HCT116 (cell line): ENCODE results near the gene SLC35F6. TPM values are rescaled to one million over a fixed set of nuclear protein-coding genes. Genes with fewer than 3 reads are reported as not detected.

Source experiments
- ATAC-seq: fragments of 200-7000 bp; cut with Tn5 transposase; 2 replicates; pipeline ENCODE4 v1.9.1; 2020; ENCODE audit warnings: mild to moderate bottlenecking, moderate library complexity
- BruUV-seq: library from RNA; stranded (reverse); fragments of 400-500 nt; replicated peaks from 2 replicates; lab custom pipeline; 2021; lab: Mats Ljungman, UMichigan
- CTCF ChIA-PET: fragments of 300-600 bp; sonication (Branson Sonifier 250); formaldehyde crosslinking; loops from one replicate; lab custom pipeline; 2021; ENCODE audit warnings: antibody characterized with exemption; lab: Charles Lee
- POLR2A ChIA-PET: fragments of 300-600, 350-600 bp; sonication (Branson Sonifier 250); formaldehyde crosslinking; loops from one replicate; lab custom pipeline; 2021; ENCODE audit warnings: antibody characterized with exemption; lab: Charles Lee
- RAD21 ChIA-PET, 2 experiments: fragments of 300-600 bp; sonication (Branson Sonifier 250); formaldehyde crosslinking; loops; one replicate each; lab custom pipeline; 2023; ENCODE audit warnings: low total read pairs in 2 of 2; ENCODE audit not compliant: uncharacterized antibody in 2 of 2, unreplicated experiment in 2 of 2, low non-redundant PET in 1 of 2; lab: Charles Lee
- DNase-seq: peaks from one replicate; pipeline ENCODE4 v3.0.0-alpha.2; 2010; ENCODE audit warnings: low read depth, low spot score
- H2AFZ ChIP-seq: fragments of 200-600 bp; shearing (Covaris generic), sonication (generic); 2 replicates; pipeline ENCODE4 v1.6.1; 2017; ENCODE audit warnings: low read depth, mixed run types, mixed read lengths, antibody characterized with exemption, low read length; ENCODE audit not compliant: poor library complexity, severe bottlenecking
- H3K27ac ChIP-seq: 2 replicates; pipeline ENCODE4 v1.5.1; 2012; ENCODE audit warnings: low read depth, low read length
- H3K27me3 ChIP-seq: fragments of 200-600 bp; sonication (generic); 2 replicates; pipeline ENCODE4 v1.6.1; 2016; ENCODE audit warnings: mixed run types, low read length, mixed read lengths; ENCODE audit not compliant: insufficient read depth
- H3K36me3 ChIP-seq, 2 experiments: fragments of 200-500 bp in 1 of 2; fragments of 200-600 bp in 1 of 2; sonication (Bioruptor generic) in 1 of 2; sonication (generic) in 1 of 2; 2 replicates each; pipeline versions ENCODE4 v1.5.1 to v1.6.1; 2014 to 2016; ENCODE audit warnings: low read length in 2 of 2, inconsistent platforms in 1 of 2, mixed read lengths in 1 of 2, mixed run types in 1 of 2; ENCODE audit not compliant: insufficient read depth in 2 of 2, control insufficient read depth in 1 of 2
- H3K4me1 ChIP-seq, 2 experiments: fragments of 200-600 bp in 1 of 2; sonication (generic) in 1 of 2; 2 replicates each; pipeline versions ENCODE4 v1.5.1 to v1.6.1; 2012 to 2017; ENCODE audit warnings: low read length in 2 of 2, inconsistent platforms in 1 of 2, mild to moderate bottlenecking in 1 of 2, mixed read lengths in 1 of 2, mixed run types in 1 of 2, moderate library complexity in 1 of 2; ENCODE audit not compliant: insufficient read depth in 2 of 2, control insufficient read depth in 1 of 2
- H3K4me2 ChIP-seq: fragments of 200-600 bp; sonication (generic); 2 replicates; pipeline ENCODE4 v1.6.1; 2017; ENCODE audit warnings: mixed run types, low read length, mixed read lengths
- H3K4me3 ChIP-seq, 2 experiments: fragments of 200-600 bp in 1 of 2; sonication (generic) in 1 of 2; replicated peaks in 1 of 2; 2 replicates each; pipeline ENCODE4 v1.5.1; 2011 to 2016; ENCODE audit warnings: low read length in 2 of 2, control low read depth in 1 of 2, low read depth in 1 of 2, mild to moderate bottlenecking in 1 of 2, mixed read lengths in 1 of 2, mixed run types in 1 of 2
- H3K79me2 ChIP-seq: fragments of 200-600 bp; sonication (generic); 2 replicates; pipeline ENCODE4 v1.6.1; 2017; ENCODE audit warnings: mild to moderate bottlenecking, mixed run types, low read length, moderate library complexity, mixed read lengths; ENCODE audit not compliant: insufficient read depth
- H3K9ac ChIP-seq: fragments of 200-600 bp; sonication (generic); 2 replicates; pipeline ENCODE4 v1.6.1; 2016; ENCODE audit warnings: low read length, mixed read lengths
- H3K9me2 ChIP-seq: fragments of 200-600 bp; sonication (generic), shearing (Covaris generic); 2 replicates; pipeline ENCODE4 v1.6.1; 2017; ENCODE audit warnings: mixed run types, mild to moderate bottlenecking, moderate library complexity; ENCODE audit not compliant: insufficient read depth
- H3K9me3 ChIP-seq, 2 experiments: fragments of 200-500 bp in 1 of 2; fragments of 200-600 bp in 1 of 2; sonication (Bioruptor generic) in 1 of 2; sonication (generic) in 1 of 2; 2 replicates each; pipeline ENCODE4 v1.6.1; 2014 to 2017; ENCODE audit warnings: low read length in 2 of 2, mixed read lengths in 2 of 2, inconsistent platforms in 1 of 2, low read depth in 1 of 2, mild to moderate bottlenecking in 1 of 2, mixed run types in 1 of 2, moderate library complexity in 1 of 2; ENCODE audit not compliant: control insufficient read depth in 1 of 2, insufficient read depth in 1 of 2
- H4K20me1 ChIP-seq: fragments of 200-600 bp; sonication (generic), shearing (Covaris generic); 2 replicates; pipeline ENCODE4 v1.6.1; 2017; ENCODE audit warnings: mixed run types, mild to moderate bottlenecking, moderate library complexity; ENCODE audit not compliant: insufficient read depth
- CEBPB ChIP-seq: IDR thresholded peaks from 2 replicates; pipeline ENCODE4 v1.6.1; 2012; ENCODE audit warnings: low read depth
- EZH2 ChIP-seq: fragments of 200-600 bp; sonication (generic); IDR thresholded peaks from 2 replicates; pipeline ENCODE4 v1.6.1; 2017; ENCODE audit warnings: antibody characterized with exemption, mixed run types
- EZH2phosphoT487 ChIP-seq: fragments of 200-600 bp; IDR thresholded peaks from 2 replicates; pipeline ENCODE4 v1.6.1; 2018; ENCODE audit warnings: antibody characterized with exemption, borderline replicate concordance
- JUND ChIP-seq: IDR thresholded peaks from 2 replicates; pipeline ENCODE4 v1.6.1; 2012
- POLR2AphosphoS5 ChIP-seq: IDR thresholded peaks from 2 replicates; pipeline ENCODE4 v1.6.1; 2011; ENCODE audit warnings: mild to moderate bottlenecking, low read depth, low read length, moderate library complexity
- SIN3A ChIP-seq: IDR thresholded peaks from 2 replicates; pipeline ENCODE4 v1.6.1; 2012; ENCODE audit warnings: low read depth
- SP1 ChIP-seq: IDR thresholded peaks from 2 replicates; pipeline ENCODE4 v1.6.1; 2012; ENCODE audit warnings: low read depth
- SRF ChIP-seq: IDR thresholded peaks from 2 replicates; pipeline ENCODE4 v1.6.1; 2012; ENCODE audit warnings: low read depth
- TCF7L2 ChIP-seq: IDR thresholded peaks from 2 replicates; pipeline ENCODE4 v1.7.0; 2011; ENCODE audit warnings: borderline replicate concordance, inconsistent platforms; ENCODE audit not compliant: insufficient read depth, insufficient read length; ENCODE audit errors: extremely low read depth
- ZFX ChIP-seq: fragments of 450-650 bp; IDR thresholded peaks from 2 replicates; pipeline ENCODE4 v1.6.1; 2017
- ZNF274 ChIP-seq: fragments of 200-500 bp; sonication (Bioruptor generic); IDR thresholded peaks from 2 replicates; pipeline ENCODE4 v1.6.1; 2014; ENCODE audit warnings: mild to moderate bottlenecking, low read depth, low read length, inconsistent platforms
- intact Hi-C: fragments of 100-400 bp; cut with micrococcal nuclease; formaldehyde crosslinking; loops from 2 replicates; pipeline ENCODE4 v1.10.0; 2022
- total RNA-seq: library from RNA; stranded (reverse); gene quantifications from one replicate; pipeline ENCODE4 v1.2.1, GENCODE V29; 2021; ENCODE audit not compliant: unreplicated experiment
- TF ChIP-seq, protein P1 (sequence below): IDR thresholded peaks from 2 replicates; pipeline ENCODE4 v1.6.1; 2012
- TF ChIP-seq, protein P2 (sequence below): IDR thresholded peaks from 2 replicates; pipeline ENCODE4 v1.6.1; 2011; ENCODE audit warnings: mild to moderate bottlenecking, low read length, moderate library complexity; ENCODE audit not compliant: insufficient replicate concordance; ENCODE audit errors: extremely low read depth

The SLC35F6 gene
- total RNA-seq, 1 experiment from 2014 or later, result 34.5 TPM

DNA sequence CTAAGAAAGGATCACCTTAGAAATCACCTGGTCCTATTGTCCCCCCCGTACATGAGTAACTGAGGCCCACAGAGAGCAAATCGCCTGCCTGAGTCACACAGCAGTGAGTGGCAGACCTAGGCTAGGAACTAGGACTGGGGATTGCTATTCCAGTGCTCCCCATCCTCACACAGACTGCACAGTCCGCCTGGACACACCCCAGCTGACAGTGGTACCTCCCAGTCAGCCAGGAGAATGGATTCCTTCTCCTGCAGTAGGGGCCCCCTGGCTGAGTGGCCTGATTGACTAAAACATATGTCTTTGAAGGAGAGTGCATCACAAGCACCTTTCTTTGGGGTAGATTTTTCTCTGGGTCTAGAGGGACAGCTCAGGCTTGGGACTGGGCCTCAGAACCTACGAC is 32.4 kb upstream of the SLC35F6 start:
- ChIA-PET POLR2A (no interaction called here), RAD21 (no interaction called here), CTCF (interaction anchor here (1.5 kb wide), 1 partner anchor 127 kb away, joined by 3 read pairs; no protein-coding TSS in a partner anchor)
- DNase-seq, result no peak
- no peaks in the 10 kb centered on the region for H3K9me3 ChIP-seq
- no TSS peak for BruUV-seq
- no peaks in the 10 kb centered on the region for H3K79me2 ChIP-seq
- H3K27ac ChIP-seq, result no peak overlapping the region
- no peaks in the 10 kb centered on the region for H3K27me3 ChIP-seq
- H2AFZ ChIP-seq, result no peak overlapping the region
- peaks cover 0 to 7% of the 10 kb centered on the region in 2 experiments; a peak in 2 of 4 replicates for H3K4me1 ChIP-seq
- no peaks in the 10 kb centered on the region for H3K9me2 ChIP-seq
- H3K4me3 ChIP-seq, result no peak overlapping the region
- H3K9ac ChIP-seq, result no peak overlapping the region
- no peak overlapping the region for H3K4me2 ChIP-seq
- no peak for ATAC-seq
- H4K20me1 ChIP-seq, result no peaks in the 10 kb centered on the region
- intact Hi-C loops, result no loop called here
- no peak for TF ChIP-seq ZNF274
- no peak for TF ChIP-seq JUND
- TF ChIP-seq SIN3A, result no peak
- TF ChIP-seq EZH2phosphoT487, result no peak
- no peak for TF ChIP-seq SRF
- TF ChIP-seq CEBPB, result no peak
- TF ChIP-seq EZH2, result no peak
- TF ChIP-seq TCF7L2, result no peak
- TF ChIP-seq, protein P1, sequence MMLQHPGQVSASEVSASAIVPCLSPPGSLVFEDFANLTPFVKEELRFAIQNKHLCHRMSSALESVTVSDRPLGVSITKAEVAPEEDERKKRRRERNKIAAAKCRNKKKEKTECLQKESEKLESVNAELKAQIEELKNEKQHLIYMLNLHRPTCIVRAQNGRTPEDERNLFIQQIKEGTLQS, result no peak
- TF ChIP-seq ZFX, result no peak
- no peak for TF ChIP-seq POLR2AphosphoS5
- TF ChIP-seq, all 23 proteins: peak for 0
- H3K36me3 ChIP-seq, result no peaks in the 10 kb centered on the region

DNA sequence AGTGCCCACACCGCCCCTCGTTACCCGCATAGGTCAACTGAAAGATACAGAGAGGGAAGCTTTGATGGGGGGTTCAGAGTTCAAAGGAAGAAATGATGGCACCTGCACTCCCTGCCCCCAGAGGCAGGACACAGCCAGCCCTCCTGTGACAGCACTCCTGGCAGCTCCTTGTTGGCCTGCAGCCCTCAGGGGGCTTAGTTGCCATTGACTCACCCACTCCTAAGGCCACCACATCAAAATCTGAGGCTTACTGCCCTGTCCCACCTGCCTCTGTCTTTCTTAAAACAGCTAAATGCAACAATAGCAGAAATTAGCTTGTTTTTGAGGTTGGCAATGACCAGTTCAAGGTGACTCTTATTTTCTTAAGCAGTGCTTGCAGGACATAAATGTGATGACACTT is 31.6 kb upstream of the SLC35F6 start:
- no peak overlapping the region for H3K4me2 ChIP-seq
- H3K36me3 ChIP-seq, result no peaks in the 10 kb centered on the region
- ChIA-PET RAD21 (interaction anchor here in 1 of 2 experiments (0.6 kb wide), 1 partner anchor 345 kb away, joined by 7 read pairs; no protein-coding TSS in a partner anchor), POLR2A (no interaction called here), CTCF (interaction anchor here (1.5 kb wide), 1 partner anchor 128 kb away, joined by 3 read pairs; no protein-coding TSS in a partner anchor)
- H2AFZ ChIP-seq, result no peak overlapping the region
- H3K9me2 ChIP-seq, result no peaks in the 10 kb centered on the region
- no peak for ATAC-seq
- H3K27ac ChIP-seq, result no peak overlapping the region
- H3K27me3 ChIP-seq, result no peaks in the 10 kb centered on the region
- no peaks in the 10 kb centered on the region for H3K79me2 ChIP-seq
- intact Hi-C loops, result no loop called here
- H3K9me3 ChIP-seq, result no peaks in the 10 kb centered on the region
- H4K20me1 ChIP-seq, result no peaks in the 10 kb centered on the region
- TF ChIP-seq SP1 (no peak), TCF7L2 (peak; percentile 35)
- TF ChIP-seq, protein P2, sequence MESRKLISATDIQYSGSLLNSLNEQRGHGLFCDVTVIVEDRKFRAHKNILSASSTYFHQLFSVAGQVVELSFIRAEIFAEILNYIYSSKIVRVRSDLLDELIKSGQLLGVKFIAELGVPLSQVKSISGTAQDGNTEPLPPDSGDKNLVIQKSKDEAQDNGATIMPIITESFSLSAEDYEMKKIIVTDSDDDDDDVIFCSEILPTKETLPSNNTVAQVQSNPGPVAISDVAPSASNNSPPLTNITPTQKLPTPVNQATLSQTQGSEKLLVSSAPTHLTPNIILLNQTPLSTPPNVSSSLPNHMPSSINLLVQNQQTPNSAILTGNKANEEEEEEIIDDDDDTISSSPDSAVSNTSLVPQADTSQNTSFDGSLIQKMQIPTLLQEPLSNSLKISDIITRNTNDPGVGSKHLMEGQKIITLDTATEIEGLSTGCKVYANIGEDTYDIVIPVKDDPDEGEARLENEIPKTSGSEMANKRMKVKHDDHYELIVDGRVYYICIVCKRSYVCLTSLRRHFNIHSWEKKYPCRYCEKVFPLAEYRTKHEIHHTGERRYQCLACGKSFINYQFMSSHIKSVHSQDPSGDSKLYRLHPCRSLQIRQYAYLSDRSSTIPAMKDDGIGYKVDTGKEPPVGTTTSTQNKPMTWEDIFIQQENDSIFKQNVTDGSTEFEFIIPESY, result no peak
- BruUV-seq, result no TSS peak
- no peak for DNase-seq
- H3K9ac ChIP-seq, result no peak overlapping the region
- no peak overlapping the region for H3K4me3 ChIP-seq
- H3K4me1 ChIP-seq, result peaks cover 0 to 7% of the 10 kb centered on the region in 2 experiments; a peak in 2 of 4 replicates
